Measurements from ENCODE around the gene PTPRF. TPM values are rescaled to one million over a fixed set of nuclear protein-coding genes. Genes with fewer than 3 reads are reported as not detected.
A peak's percentile ranks its signal among the peaks of the same experiment; 100 is the strongest.

The PTPRF gene
- total RNA-seq, 1 donor from 2014 or later: 71.1 TPM

- peaks cover 59% of the 10 kb centered on the region for H3K4me1 Mint-ChIP-seq
- Histone ChIP-seq H3K4me1 (peaks cover 57% of the 10 kb centered on the region), H3K27ac (no peak overlapping the region), H3K9me3 (ENCODE audit: low read depth) (no peaks in the 10 kb centered on the region), H3K4me3 (no peak overlapping the region), H3K4me2 (no peak overlapping the region), H3F3A (ENCODE audit: low read depth) (peaks cover 15% of the 10 kb centered on the region), H4K20me1 (ENCODE audit: low read depth) (peaks cover 79% of the 10 kb centered on the region), H3K9ac (no peak overlapping the region), H2AFZ (replicated peaks) (no peak overlapping the region), H3K27me3 (no peaks in the 10 kb centered on the region), H3K79me2 (ENCODE audit: low read depth) (peaks cover 24% of the 10 kb centered on the region), H3K36me3 (no peaks in the 10 kb centered on the region)
- H3K4me3 Mint-ChIP-seq: peak overlapping the region; percentile 24
- H3K27ac Mint-ChIP-seq: no peak overlapping the region
- H3K9me3 Mint-ChIP-seq: no peaks in the 10 kb centered on the region
- peaks cover 23% of the 10 kb centered on the region for H3K36me3 Mint-ChIP-seq
- TF ChIP-seq, protein P1, sequence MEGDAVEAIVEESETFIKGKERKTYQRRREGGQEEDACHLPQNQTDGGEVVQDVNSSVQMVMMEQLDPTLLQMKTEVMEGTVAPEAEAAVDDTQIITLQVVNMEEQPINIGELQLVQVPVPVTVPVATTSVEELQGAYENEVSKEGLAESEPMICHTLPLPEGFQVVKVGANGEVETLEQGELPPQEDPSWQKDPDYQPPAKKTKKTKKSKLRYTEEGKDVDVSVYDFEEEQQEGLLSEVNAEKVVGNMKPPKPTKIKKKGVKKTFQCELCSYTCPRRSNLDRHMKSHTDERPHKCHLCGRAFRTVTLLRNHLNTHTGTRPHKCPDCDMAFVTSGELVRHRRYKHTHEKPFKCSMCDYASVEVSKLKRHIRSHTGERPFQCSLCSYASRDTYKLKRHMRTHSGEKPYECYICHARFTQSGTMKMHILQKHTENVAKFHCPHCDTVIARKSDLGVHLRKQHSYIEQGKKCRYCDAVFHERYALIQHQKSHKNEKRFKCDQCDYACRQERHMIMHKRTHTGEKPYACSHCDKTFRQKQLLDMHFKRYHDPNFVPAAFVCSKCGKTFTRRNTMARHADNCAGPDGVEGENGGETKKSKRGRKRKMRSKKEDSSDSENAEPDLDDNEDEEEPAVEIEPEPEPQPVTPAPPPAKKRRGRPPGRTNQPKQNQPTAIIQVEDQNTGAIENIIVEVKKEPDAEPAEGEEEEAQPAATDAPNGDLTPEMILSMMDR (IDR thresholded peaks at IDR 0.05): no peak
- TF ChIP-seq EZH2phosphoT487 (IDR thresholded peaks at IDR 0.05) (no peak), EZH2 (IDR thresholded peaks at IDR 0.05) (no peak)
- peaks cover 3% of the 10 kb centered on the region for H3K27me3 Mint-ChIP-seq (ENCODE audit: insufficient read depth, low read depth)
- no peak for DNase-seq (ENCODE audit: low spot score)
These were observed 12.9 kb downstream of the PTPRF start for GRCh38 chr1:43543567-43543966.

DNA sequence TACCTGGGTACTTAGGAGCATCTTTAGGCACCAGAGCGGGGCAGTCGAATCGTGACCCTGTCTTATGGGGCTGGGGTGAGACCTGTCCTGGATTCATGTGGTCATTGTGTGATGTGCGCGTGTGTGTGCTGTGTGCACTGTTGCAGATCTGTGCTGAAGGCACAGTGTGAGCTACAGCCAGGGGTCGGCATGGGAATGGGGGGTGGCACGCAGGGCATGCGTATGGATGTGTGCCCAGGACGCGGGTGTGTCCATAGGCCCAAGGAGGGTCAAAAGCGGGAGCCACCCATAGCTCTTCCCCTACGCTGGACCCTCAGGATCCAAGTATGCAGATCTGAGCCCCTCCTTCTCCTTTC is 14.6 kb downstream of the PTPRF start:
- Histone ChIP-seq H3K79me2 (ENCODE audit: low read depth) (peaks cover 27% of the 10 kb centered on the region), H3K27ac (no peak overlapping the region), H3K36me3 (no peaks in the 10 kb centered on the region), H3K4me2 (peak overlapping the region; percentile 74), H4K20me1 (ENCODE audit: low read depth) (peaks cover 61% of the 10 kb centered on the region), H2AFZ (replicated peaks) (no peak overlapping the region), H3K9ac (no peak overlapping the region), H3K4me1 (peaks cover 70% of the 10 kb centered on the region), H3F3A (ENCODE audit: low read depth) (peaks cover 29% of the 10 kb centered on the region), H3K4me3 (peak overlapping the region; percentile 33), H3K9me3 (ENCODE audit: low read depth) (no peaks in the 10 kb centered on the region), H3K27me3 (no peaks in the 10 kb centered on the region)
- Mint-ChIP-seq H3K27ac (peak overlapping the region; percentile 98), H3K36me3 (peaks cover 11% of the 10 kb centered on the region), H3K9me3 (no peaks in the 10 kb centered on the region), H3K4me1 (peaks cover 69% of the 10 kb centered on the region), H3K4me3 (peak overlapping the region; percentile 75), H3K27me3 (ENCODE audit: insufficient read depth, low read depth) (peaks cover 4% of the 10 kb centered on the region)
- TF ChIP-seq EZH2phosphoT487 (IDR thresholded peaks at IDR 0.05) (no peak), EZH2 (IDR thresholded peaks at IDR 0.05) (no peak)
- TF ChIP-seq, protein P1 (IDR thresholded peaks at IDR 0.05): no peak
- DNase-seq (ENCODE audit: low spot score): no peak

DNA sequence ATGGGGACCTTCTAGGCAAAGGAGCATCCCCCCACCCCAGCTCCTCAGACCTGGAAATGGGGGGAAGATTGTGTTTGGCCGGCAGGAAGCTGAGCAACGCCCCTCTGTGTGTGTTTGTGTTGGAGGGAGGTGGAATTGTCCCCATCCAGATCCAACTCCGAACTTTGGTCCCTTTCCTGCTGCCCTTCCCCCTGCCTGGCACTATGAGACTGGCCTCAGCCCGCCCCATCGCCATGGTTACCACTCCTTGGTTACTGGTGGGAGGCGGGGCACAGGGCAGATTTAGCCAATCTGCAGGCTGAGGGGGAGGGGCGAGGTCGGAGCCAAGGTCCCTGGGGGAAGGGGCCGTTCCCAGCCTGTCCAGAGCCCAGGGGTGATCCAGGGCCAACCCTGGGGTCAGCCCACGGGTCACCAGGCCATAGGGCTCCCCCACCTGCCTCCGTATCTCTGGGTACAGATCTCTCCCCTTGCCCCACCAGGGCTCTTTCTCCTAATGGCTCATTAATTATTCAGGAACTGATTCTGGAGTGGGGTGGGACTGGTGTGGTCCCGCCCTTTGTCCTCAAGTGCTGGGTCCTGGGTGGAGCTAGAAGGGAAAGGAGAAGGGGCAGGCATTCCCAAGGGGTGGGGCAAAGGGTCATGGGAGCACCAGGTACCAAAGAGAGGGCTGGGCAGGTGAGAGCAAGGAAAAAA is 15.2 kb downstream of the PTPRF start:
- H3K9ac ChIP-seq: no peak overlapping the region
- Mint-ChIP-seq H3K4me1 (peaks cover 71% of the 10 kb centered on the region), H3K36me3 (peaks cover 11% of the 10 kb centered on the region), H3K27me3 (ENCODE audit: insufficient read depth, low read depth) (peaks cover 4% of the 10 kb centered on the region), H3K4me3 (peak overlapping the region; percentile 75), H3K27ac (peak overlapping the region; percentile 98), H3K9me3 (no peaks in the 10 kb centered on the region)
- H4K20me1 ChIP-seq (ENCODE audit: low read depth): peaks cover 56% of the 10 kb centered on the region
- peak overlapping the region; percentile 23 for H2AFZ ChIP-seq (replicated peaks)
- H3K79me2 ChIP-seq (ENCODE audit: low read depth): peaks cover 32% of the 10 kb centered on the region
- peak; percentile 97 for DNase-seq (ENCODE audit: low spot score)
- TF ChIP-seq EZH2phosphoT487 (IDR thresholded peaks at IDR 0.05) (no peak), EZH2 (IDR thresholded peaks at IDR 0.05) (no peak)
- TF ChIP-seq, protein P1 (IDR thresholded peaks at IDR 0.05): no peak
- peaks cover 33% of the 10 kb centered on the region for H3F3A ChIP-seq (ENCODE audit: low read depth)
- H3K27ac ChIP-seq: no peak overlapping the region
- peaks cover 68% of the 10 kb centered on the region for H3K4me1 ChIP-seq
- H3K4me2 ChIP-seq: peak overlapping the region; percentile 74
- H3K9me3 ChIP-seq (ENCODE audit: low read depth): no peaks in the 10 kb centered on the region
- H3K36me3 ChIP-seq: no peaks in the 10 kb centered on the region
- no peaks in the 10 kb centered on the region for H3K27me3 ChIP-seq
- peak overlapping the region; percentile 33 for H3K4me3 ChIP-seq
